ENCODE data around the gene HELB.

DNA sequence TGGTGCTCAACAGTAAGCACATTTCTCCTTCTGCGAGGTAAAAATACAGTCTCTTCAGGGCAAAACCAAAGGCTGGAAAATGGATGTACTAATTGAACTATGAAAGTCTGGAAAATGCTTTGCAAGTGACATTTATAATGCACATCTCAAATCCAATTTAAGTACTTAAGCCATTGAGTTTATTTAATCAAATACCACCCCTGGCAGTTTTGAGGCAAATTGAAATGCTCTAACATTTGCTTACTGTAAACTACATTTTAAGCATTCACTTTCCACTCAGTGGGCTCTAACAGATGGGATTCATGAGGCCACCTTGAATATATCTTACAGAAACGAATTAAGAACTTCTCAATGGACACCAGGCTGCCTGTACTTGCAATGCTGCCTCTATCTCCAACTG lies 69.7 kb downstream of the HELB start:
- TF ChIP-seq, protein P1, sequence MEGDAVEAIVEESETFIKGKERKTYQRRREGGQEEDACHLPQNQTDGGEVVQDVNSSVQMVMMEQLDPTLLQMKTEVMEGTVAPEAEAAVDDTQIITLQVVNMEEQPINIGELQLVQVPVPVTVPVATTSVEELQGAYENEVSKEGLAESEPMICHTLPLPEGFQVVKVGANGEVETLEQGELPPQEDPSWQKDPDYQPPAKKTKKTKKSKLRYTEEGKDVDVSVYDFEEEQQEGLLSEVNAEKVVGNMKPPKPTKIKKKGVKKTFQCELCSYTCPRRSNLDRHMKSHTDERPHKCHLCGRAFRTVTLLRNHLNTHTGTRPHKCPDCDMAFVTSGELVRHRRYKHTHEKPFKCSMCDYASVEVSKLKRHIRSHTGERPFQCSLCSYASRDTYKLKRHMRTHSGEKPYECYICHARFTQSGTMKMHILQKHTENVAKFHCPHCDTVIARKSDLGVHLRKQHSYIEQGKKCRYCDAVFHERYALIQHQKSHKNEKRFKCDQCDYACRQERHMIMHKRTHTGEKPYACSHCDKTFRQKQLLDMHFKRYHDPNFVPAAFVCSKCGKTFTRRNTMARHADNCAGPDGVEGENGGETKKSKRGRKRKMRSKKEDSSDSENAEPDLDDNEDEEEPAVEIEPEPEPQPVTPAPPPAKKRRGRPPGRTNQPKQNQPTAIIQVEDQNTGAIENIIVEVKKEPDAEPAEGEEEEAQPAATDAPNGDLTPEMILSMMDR (IDR thresholded peaks at IDR 0.05): no peak
- TF ChIP-seq POLR2A (IDR thresholded peaks at IDR 0.05; ENCODE audit: low read depth) (no peak), POLR2AphosphoS5 (IDR thresholded peaks at IDR 0.05) (no peak), EP300 (IDR thresholded peaks at IDR 0.05) (no peak)

All from esophagus muscularis mucosa (tissue), 4 donors.